Mesodermal cell (in vitro differentiated cells): ENCODE data around the gene RBM18.

Source experiments
- H3K27ac ChIP-seq: 2 replicates; pipeline ENCODE4 v1.7.0; 2013; ENCODE audit warnings: mild to moderate bottlenecking, low read depth, low read length, moderate library complexity; ENCODE audit not compliant: severe bottlenecking
- H3K36me3 ChIP-seq: 2 replicates; pipeline ENCODE4 v1.7.1; 2013; ENCODE audit warnings: mild to moderate bottlenecking, low read length, moderate library complexity; ENCODE audit not compliant: control insufficient read depth, insufficient read depth
- H3K4me1 ChIP-seq: one replicate; pipeline ENCODE4 v1.7.1; 2013; ENCODE audit warnings: mild to moderate bottlenecking, low read length; ENCODE audit not compliant: insufficient read depth, control insufficient read depth, poor library complexity, severe bottlenecking
- H3K4me3 ChIP-seq: 2 replicates; pipeline ENCODE4 v1.7.0; 2013; ENCODE audit warnings: low read length, control low read depth, mild to moderate bottlenecking; ENCODE audit not compliant: insufficient read depth, poor library complexity, severe bottlenecking; ENCODE audit errors: extremely low read depth
- H3K9me3 ChIP-seq: 2 replicates; pipeline ENCODE4 v1.7.1; 2013; ENCODE audit warnings: mild to moderate bottlenecking, low read length, moderate library complexity; ENCODE audit not compliant: control insufficient read depth
- WGBS, 2 experiments: methylation state at CpG; one replicate each; pipeline ENCODE4 v1.1.5; 2013; ENCODE audit warnings: missing lambda C conversion rate in 2 of 2; ENCODE audit not compliant: insufficient coverage in 2 of 2; 5-methylcytosine and 5-hydroxymethylcytosine counted together

RBM18 gene

GRCh38 chr9:122214507-122214906, 50.1 kb downstream of the RBM18 start:
- WGBS, 2 experiments = 40 to 60% methylated on average over 4 to 6 of the region's 9 CpGs
- Histone ChIP-seq H3K36me3 (no peaks in the 10 kb centered on the region), H3K4me1 (peaks cover 6% of the 10 kb centered on the region), H3K27ac (no peak overlapping the region), H3K4me3 (peak overlapping the region; percentile 30), H3K9me3 (no peaks in the 10 kb centered on the region)

- H3K9me3 ChIP-seq = no peaks in the 10 kb centered on the region
- peak overlapping the region; percentile 30 for H3K4me3 ChIP-seq
- H3K27ac ChIP-seq = no peak overlapping the region
- H3K4me1 ChIP-seq = no peaks in the 10 kb centered on the region
- H3K36me3 ChIP-seq = no peaks in the 10 kb centered on the region
- 4 to 6% methylated on average over 65 to 78 of the region's 93 CpGs for WGBS, 2 experiments
These were observed 50.8 kb downstream of the RBM18 start for GRCh38 chr9:122213589-122214413.

GRCh38 chr9:122213102-122213588, 51.5 kb downstream of the RBM18 start:
- 52 to 59% methylated on average over 16 to 20 of the region's 20 CpGs for WGBS, 2 experiments
- Histone ChIP-seq H3K36me3 (no peaks in the 10 kb centered on the region), H3K4me3 (peak overlapping the region; percentile 30), H3K4me1 (no peaks in the 10 kb centered on the region), H3K9me3 (no peaks in the 10 kb centered on the region), H3K27ac (no peak overlapping the region)

- no peaks in the 10 kb centered on the region for H3K9me3 ChIP-seq
- no peak overlapping the region for H3K4me3 ChIP-seq
- no peaks in the 10 kb centered on the region for H3K4me1 ChIP-seq
- H3K27ac ChIP-seq = no peak overlapping the region
- WGBS, 2 experiments = 80 to 90% methylated on average over 3 to 5 of the region's 7 CpGs
- H3K36me3 ChIP-seq = no peaks in the 10 kb centered on the region
These were observed 52.1 kb downstream of the RBM18 start for GRCh38 chr9:122212473-122213004.

- 92 to 94% methylated on average over 9 to 11 of the region's 12 CpGs for WGBS, 2 experiments
- Histone ChIP-seq H3K4me3 (no peak overlapping the region), H3K27ac (no peak overlapping the region), H3K4me1 (no peaks in the 10 kb centered on the region), H3K36me3 (no peaks in the 10 kb centered on the region), H3K9me3 (no peaks in the 10 kb centered on the region)
These were observed 55.2 kb downstream of the RBM18 start for GRCh38 chr9:122209451-122209850.

GRCh38 chr9:122207096-122207495, 57.5 kb downstream of the RBM18 start:
- Histone ChIP-seq H3K9me3 (no peaks in the 10 kb centered on the region), H3K27ac (no peak overlapping the region), H3K4me1 (no peaks in the 10 kb centered on the region), H3K36me3 (no peaks in the 10 kb centered on the region), H3K4me3 (no peak overlapping the region)
- WGBS, 2 experiments = 91 to 96% methylated on average over 9 of the region's 9 CpGs

- Histone ChIP-seq H3K36me3 (no peaks in the 10 kb centered on the region), H3K4me3 (no peak overlapping the region), H3K27ac (no peak overlapping the region), H3K4me1 (peaks cover 2% of the 10 kb centered on the region), H3K9me3 (no peaks in the 10 kb centered on the region)
- 85 to 100% methylated on average over 5 to 8 of the region's 9 CpGs for WGBS, 2 experiments
These were observed 58.3 kb downstream of the RBM18 start for GRCh38 chr9:122206118-122207046.

GRCh38 chr9:122205176-122205575, 59.5 kb downstream of the RBM18 start:
- Histone ChIP-seq H3K4me1 (peaks cover 3% of the 10 kb centered on the region), H3K9me3 (no peaks in the 10 kb centered on the region), H3K27ac (no peak overlapping the region), H3K36me3 (no peaks in the 10 kb centered on the region), H3K4me3 (no peak overlapping the region)
- WGBS, 2 experiments = 94 to 98% methylated on average over 8 of the region's 8 CpGs

GRCh38 chr9:122204491-122204890, 60.1 kb downstream of the RBM18 start:
- WGBS, 2 experiments = 88% methylated on average over 9 to 12 of the region's 12 CpGs
- no peaks in the 10 kb centered on the region for H3K9me3 ChIP-seq
- peaks cover 3% of the 10 kb centered on the region for H3K4me1 ChIP-seq
- H3K27ac ChIP-seq = no peak overlapping the region
- no peaks in the 10 kb centered on the region for H3K36me3 ChIP-seq
- H3K4me3 ChIP-seq = no peak overlapping the region

- Histone ChIP-seq H3K4me3 (no peak overlapping the region), H3K36me3 (no peaks in the 10 kb centered on the region), H3K4me1 (peaks cover 3% of the 10 kb centered on the region), H3K9me3 (no peaks in the 10 kb centered on the region), H3K27ac (no peak overlapping the region)
- 91 to 93% methylated on average over 4 to 5 of the region's 5 CpGs for whole genome bisulfite sequencing, 2 experiments
These were observed 60.6 kb downstream of the RBM18 start for GRCh38 chr9:122204055-122204454.
